AG10803 (cell line): ENCODE measurements around the gene NEDD1.

Experiments used
- DNase-seq: peaks from one replicate; pipeline ENCODE4 v3.0.0; 2010; ENCODE audit warnings: low read depth
- H3K4me3 ChIP-seq: 2 replicates; pipeline ENCODE4 v1.5.1; 2011; ENCODE audit warnings: mild to moderate bottlenecking, low read length, control low read depth
- TF ChIP-seq, protein P1 (sequence below): conservative IDR thresholded peaks from 2 replicates; pipeline ENCODE4 v1.5.1; 2011; ENCODE audit warnings: mild to moderate bottlenecking, low read length, control low read depth, inconsistent platforms

Gene NEDD1, protein sequence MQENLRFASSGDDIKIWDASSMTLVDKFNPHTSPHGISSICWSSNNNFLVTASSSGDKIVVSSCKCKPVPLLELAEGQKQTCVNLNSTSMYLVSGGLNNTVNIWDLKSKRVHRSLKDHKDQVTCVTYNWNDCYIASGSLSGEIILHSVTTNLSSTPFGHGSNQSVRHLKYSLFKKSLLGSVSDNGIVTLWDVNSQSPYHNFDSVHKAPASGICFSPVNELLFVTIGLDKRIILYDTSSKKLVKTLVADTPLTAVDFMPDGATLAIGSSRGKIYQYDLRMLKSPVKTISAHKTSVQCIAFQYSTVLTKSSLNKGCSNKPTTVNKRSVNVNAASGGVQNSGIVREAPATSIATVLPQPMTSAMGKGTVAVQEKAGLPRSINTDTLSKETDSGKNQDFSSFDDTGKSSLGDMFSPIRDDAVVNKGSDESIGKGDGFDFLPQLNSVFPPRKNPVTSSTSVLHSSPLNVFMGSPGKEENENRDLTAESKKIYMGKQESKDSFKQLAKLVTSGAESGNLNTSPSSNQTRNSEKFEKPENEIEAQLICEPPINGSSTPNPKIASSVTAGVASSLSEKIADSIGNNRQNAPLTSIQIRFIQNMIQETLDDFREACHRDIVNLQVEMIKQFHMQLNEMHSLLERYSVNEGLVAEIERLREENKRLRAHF

DNA sequence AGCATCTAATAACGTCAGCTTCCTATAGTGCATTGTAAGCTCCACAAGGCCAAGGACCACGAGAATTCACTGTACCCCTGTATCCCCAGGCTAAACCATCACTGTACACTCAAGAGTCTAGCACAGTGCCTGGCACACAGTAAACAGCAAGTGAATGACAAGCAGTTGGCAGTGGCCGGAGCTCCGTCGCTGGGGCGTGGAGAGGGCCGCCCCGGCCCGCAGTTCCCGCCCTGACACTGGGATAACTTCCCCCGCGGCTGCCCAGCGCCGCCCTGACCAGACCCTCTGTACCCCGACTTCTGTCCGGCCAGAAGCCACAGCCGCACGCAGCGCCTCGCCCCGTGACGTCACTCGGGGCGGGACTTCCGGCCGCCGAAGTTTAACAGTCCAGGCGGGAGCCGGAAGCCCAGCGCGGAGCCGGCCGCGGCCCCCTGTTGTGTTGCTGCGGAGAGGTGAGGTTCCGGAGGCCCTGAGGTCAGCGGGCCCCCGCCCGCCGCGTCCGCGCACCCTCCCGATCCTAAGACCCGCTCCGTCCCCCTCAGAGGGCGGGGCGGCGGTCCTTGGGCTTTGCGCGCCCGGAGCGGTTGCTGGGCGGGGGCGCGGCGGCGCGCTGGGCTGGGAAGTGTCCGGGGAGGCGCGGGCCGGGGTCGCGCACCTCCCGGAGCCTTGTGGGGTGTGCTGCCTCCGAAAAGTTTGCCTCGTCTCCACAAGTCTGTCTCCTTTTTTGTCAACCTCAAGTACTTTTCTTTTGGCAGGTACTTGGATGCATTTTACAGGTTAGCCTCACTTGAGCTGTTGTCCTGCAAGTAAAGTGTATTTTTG is at the start of gene NEDD1:
Gene NEDD1, plus strand, starts transcription at position 409 of the 822 bp plus-strand sequence. CDS start 2,503 bp downstream, outside the sequence.
- TF ChIP-seq, protein P1, sequence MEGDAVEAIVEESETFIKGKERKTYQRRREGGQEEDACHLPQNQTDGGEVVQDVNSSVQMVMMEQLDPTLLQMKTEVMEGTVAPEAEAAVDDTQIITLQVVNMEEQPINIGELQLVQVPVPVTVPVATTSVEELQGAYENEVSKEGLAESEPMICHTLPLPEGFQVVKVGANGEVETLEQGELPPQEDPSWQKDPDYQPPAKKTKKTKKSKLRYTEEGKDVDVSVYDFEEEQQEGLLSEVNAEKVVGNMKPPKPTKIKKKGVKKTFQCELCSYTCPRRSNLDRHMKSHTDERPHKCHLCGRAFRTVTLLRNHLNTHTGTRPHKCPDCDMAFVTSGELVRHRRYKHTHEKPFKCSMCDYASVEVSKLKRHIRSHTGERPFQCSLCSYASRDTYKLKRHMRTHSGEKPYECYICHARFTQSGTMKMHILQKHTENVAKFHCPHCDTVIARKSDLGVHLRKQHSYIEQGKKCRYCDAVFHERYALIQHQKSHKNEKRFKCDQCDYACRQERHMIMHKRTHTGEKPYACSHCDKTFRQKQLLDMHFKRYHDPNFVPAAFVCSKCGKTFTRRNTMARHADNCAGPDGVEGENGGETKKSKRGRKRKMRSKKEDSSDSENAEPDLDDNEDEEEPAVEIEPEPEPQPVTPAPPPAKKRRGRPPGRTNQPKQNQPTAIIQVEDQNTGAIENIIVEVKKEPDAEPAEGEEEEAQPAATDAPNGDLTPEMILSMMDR, result no peak
- H3K4me3 ChIP-seq, result peak within 1 kb of the TSS; percentile 81
- peak; percentile 68 for DNase-seq

DNA sequence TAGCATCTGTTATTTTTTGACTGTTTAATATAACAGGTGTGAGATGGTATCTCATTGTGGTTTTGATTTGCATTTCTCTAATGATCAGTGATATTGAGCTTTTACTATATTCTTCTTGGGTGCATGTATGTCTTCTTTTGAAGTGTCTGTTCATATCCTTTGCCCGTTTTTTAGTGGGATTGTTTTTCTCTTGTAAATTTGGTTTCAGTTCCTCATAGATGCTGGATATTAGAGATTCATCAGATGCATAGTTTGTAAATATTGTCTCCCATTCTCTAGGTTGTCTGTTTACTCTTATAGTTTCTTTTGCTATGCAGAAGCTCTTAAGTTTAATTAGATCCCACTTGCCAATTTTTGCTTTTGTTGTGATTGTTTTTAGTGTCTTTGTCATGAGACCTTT is 48.9 kb upstream of the NEDD1 start:
- no peak overlapping the region for H3K4me3 ChIP-seq
- TF ChIP-seq, protein P1, result no peak
- DNase-seq, result no peak

DNA sequence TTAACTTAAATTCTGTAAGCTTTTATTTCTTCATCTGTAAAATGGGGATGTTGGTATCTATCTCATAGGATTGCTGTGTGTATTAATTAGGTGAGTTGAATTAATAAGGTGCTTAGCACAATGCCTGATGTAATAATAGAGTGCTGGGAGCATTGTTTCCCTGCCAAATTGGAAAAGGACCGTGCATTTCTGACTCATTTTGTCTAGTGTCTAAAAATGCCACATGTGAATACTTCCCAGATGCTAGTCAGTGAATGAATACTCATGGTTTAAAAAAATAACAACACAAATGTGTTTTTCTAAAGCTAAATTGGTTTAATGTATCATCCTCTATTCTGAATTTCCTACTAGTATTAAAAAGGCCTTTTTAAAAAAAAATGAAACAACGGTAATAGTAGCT is 45.4 kb upstream of the NEDD1 start:
- H3K4me3 ChIP-seq, result no peak overlapping the region
- TF ChIP-seq, protein P1, result no peak
- peak; percentile 57 for DNase-seq

DNA sequence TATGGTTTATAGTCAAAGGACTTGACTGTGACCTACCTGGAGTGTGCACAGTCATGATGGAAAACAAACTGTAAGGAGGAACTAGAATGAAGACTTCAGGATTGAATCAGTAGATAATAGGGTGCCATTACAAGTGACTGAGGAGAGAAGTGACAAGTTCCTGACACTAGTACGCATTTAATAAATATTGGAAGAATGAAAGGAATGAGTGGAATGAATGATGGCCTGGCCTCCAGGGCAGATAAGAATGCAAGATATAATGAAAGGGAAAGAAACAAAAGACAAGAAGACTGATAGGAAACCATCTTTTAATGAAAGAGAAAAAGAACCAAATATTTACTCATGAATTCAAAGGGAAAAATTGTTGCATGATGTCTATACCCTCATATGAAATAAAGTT is 44.7 kb upstream of the NEDD1 start:
- no peak overlapping the region for H3K4me3 ChIP-seq
- DNase-seq, result no peak
- TF ChIP-seq, protein P1, result no peak

DNA sequence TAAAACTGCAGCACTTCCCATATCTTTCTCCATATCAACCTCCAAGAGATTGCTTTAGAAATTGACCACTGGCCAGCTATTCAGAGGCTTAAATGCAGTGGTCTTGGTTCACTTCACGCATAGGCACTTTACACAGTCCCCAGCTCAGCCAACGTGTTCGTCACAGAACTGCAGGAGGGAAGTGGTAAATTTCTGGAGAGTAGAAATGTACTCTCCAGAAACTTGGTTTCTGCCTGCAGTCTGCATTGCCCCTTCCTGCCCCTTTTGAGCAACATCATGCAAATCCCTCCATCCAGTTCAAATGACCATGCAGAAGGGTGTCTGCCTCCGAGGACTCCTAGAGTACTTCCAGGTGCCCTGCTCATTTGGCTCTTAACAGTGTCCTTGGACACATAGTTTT is 42.7 kb upstream of the NEDD1 start:
- TF ChIP-seq, protein P1, result no peak
- no peak overlapping the region for H3K4me3 ChIP-seq
- DNase-seq, result no peak

DNA sequence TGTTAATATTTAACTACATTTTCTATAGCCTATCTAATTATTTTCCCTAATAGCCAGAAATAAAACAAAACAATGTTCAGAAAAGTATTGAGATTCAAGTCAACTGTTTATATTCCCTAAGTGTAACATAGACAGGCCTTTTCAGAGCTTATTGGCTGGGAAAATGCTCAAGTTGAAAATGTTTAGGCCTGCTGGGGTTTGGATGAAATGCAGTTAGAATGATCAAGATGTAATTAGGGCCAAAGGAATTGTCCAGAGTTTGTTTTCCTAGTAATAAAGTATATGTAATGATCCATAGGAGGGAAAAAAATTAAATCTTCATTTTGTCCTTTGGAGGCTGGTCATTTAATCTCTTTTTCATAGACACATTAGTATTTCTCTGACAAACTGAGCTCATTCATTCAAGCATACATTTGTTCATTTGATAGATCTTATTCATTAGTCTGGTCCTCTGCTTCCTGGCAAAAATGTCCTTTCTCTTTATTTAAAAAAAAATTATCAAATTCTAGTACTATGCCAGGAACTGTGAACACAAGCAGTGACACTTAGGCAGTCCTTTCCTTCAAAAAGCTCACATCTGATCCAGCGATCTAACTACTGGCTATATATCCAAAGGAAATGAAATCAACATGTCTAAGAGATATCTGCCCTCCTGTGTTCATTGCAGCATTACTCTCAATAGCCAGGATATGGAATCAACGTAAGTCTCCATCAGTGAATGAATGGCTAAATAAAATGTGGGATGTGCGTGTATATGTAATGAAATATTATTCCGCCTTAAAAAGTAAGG is 40.1 kb upstream of the NEDD1 start:
- TF ChIP-seq, protein P1, result no peak
- no peak for DNase-seq
- H3K4me3 ChIP-seq, result no peak overlapping the region
